Measurements from ENCODE around the gene RNF4.
"Not testable (repeated sequence)": the region's sequence is repeated elsewhere in the genome, so short reads cannot be mapped to it uniquely, and the experiment has no call there.

GRCh38 chr4:2429945-2430757 is 38.8 kb upstream of the RNF4 start:
- not testable (repeated sequence) for TF ChIP-seq CTCF, POLR2A (IDR thresholded peaks at IDR 0.05)

All from uterus (tissue), 2 donors.